Activated CD4-positive, alpha-beta T cell treated with anti-CD3 and anti-CD28 coated beads for 48 hours (primary cell): ENCODE results near the gene CYB5D1.
"Not testable (repeated sequence)": the region's sequence is repeated elsewhere in the genome, so short reads cannot be mapped to it uniquely, and the experiment has no call there.

Experiments
- DNase-seq: peaks from one replicate; pipeline ENCODE4 v3.0.0-alpha.2; 2020

CYB5D1 gene

DNA sequence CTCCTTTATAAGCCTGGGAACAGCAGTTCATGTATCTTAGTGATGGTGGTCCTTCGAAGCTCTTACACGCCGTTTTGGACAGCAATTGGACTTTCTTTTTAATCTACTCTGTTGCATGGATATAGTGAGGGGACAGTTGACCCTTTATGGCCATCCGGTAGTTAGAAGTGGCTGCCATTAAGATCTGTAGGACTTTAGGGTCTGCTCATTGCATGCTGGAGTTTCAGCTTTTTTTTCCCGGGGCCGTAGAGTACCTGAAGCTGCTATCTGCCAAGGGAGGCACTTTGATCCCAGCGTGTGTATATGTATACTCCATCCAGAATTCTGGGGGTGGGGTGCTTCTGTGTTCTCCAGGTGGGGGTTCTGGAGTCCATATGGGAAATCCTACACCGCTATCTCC lies 1.2 kb downstream of the CYB5D1 start:
- no peak for DNase-seq

DNA sequence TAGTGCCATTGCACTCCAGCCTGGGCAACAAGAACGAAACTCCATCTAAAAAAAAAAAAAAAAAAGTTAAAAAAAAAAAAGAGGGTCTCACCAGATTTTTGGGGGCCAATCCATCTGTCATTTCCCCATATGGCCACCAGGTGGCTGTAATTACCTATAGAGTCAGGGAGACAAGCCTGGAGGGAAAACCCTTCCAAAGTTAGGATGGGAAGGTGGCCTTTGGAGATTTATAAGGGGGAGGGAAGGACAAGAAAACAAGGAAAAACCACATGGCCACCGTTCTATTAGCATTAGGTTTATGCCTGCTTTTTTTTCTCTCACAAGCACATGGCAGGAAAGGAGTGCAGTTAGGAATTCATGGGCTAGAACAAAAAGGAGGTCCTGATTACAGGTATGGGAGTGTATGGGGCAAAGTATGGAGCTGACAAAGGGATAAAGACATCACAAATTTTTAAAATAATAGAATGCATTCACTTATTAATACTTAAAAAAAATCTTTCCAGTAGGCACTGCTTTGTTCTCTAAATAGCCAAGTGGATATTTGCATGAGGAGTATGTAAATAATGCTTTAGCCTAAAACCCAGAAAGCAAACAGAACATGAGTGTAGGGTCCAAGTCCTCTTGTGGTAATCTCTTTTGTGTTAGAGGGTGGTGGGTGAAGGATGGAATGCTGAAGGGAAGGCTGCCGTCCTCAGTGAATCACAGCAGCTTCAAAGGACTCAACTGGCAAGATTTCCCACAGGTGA lies 5.1 kb downstream of the CYB5D1 start:
- DNase-seq = no peak

- DNase-seq = not testable (repeated sequence)
Measured at GRCh38 chr17:7864384-7864783, 6.6 kb downstream of the CYB5D1 start.

DNA sequence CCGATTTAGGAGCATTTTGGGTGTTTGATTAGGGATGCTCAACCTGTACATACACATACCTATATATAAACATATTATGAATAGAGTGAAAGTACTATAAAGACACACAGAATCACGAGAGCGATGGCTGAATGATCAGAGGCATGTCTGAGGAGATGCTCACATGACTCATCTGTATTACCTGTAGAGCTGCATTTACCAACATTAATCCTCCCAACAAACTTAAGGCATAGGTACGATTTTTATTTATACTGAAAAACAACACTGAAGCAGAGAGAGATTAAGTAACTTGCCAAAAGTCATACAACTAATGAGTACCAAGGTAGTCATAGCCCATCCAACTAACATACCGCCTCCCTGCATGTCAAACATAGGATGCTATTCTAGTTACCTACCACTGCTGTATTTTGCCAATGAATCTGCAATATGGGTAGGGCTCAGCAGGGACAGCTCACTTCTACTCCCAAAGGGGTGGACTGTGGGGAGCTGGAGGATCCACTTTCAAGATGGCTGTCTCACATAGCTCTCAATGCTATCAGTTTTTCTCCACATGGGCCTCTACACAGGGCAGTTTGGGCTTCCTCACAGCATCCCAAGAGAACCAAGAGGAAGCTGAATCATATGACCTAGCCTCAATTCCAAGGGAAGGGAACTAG lies 7.3 kb downstream of the CYB5D1 start:
- no peak for DNase-seq

GRCh38 chr17:7867881-7868329 lies 10.1 kb downstream of the CYB5D1 start:
- no peak for DNase-seq

- DNase-seq = no peak
Measured at GRCh38 chr17:7873051-7873450, 15.2 kb downstream of the CYB5D1 start.

GRCh38 chr17:7875804-7876370 lies 18.1 kb downstream of the CYB5D1 start:
- DNase-seq = no peak

- DNase-seq = no peak
Measured at GRCh38 chr17:7878234-7878633, 20.4 kb downstream of the CYB5D1 start.

- DNase-seq = no peak
Measured at GRCh38 chr17:7880076-7880868, 22.5 kb downstream of the CYB5D1 start.

DNA sequence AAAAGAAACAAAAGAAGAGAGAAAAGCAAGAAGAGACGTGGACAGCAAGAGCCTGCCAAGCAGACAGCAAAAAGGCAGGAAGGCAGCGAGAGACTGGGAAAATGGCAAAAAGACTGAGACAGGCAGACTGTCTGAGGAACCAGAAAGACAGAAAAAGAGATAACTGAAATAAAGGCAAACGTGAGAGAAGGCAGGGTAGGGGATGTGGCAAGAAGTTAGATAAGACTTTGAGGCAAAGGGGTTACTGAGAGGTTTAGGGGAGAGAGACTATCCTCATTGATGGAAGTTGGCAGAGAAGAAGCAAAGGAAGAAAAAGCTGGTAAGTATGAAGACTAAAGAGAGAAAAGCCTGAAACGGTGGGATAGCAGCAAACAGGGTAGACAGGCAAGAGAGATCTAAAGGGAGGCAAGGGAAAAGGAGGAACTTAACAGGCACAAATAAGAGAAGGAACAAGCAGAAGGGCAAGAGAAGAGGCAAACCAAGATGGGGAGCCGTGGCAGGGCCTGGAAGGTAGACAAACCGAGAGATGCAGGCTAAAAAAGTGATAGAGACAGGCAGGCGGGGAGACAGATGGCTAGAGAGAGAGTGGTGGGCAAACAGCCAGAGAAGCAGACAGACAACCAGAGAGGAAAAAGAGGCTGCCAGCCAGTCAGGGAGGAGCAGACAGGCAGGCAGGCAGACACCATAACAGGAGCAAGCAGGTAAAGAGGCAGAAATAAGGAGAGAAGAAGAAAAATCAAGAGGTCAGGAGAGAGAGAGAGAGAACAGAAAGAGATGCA lies 23.7 kb downstream of the CYB5D1 start:
- no peak for DNase-seq

DNA sequence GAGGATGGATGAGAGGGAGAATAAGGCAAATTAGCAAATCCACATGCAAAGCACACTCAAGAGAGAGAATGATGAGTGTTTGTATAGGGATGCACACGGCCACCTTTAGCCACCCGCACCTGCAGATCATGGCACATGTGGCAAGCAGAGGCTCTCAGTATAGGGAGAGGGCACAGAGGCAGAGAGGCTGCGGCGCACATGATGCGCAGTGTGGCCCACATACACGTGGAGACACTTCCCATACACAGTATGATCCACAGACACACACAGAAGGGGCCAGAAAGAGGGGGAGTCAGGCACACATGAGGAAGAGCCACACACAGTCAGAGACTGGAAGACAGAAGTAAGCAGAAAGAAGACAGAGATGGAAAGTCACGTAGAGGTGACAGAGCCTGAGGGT lies 24.3 kb downstream of the CYB5D1 start:
- peak; percentile 32 for DNase-seq

DNA sequence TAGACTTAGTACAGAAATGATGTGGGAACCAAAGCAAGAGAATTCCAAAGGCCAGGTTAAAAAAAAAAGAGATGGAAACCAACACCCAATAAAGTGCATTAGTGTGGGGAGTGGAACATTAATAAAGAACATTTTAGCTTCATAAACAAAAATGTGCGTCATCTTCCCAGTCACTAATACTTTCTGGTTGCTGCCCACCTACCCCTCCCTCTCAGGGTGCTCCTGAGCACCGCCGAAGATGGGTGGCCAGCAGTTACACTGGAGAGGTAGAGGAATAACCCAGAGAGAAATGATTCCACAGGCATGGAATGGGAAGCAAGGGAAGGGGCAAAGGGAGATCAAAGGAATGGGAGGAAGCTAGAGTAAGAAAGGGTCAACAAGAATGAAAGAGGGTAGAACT lies 24.8 kb downstream of the CYB5D1 start:
- no peak for DNase-seq

DNA sequence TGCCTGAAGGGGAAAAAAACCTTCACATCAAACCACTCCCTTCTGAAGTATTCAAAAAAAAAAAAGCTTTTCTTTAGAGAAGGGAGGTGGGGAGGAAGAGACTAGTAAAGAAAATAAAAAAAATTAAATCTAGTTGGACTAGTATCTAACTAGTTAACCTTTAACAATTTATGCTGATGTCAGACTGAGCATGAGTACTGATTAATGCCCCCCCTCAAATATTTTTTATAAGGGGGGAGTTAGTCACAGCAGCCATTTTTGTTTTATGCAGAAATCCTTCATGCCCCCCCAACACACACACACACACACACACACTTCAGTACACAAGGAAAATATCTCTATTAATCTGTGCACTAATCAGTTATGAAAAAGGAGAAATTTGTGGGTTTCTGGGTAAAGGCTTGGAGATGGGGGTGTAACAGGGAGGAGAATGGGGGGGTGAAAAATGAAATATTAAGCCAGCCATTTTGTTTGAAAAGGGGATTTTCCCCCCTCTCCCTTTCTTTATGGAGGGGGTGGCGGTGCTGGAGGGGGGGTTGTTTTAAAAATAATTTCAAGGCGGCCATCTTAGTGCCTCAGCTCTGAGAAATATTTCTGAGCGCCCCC lies 26.1 kb downstream of the CYB5D1 start:
- DNase-seq = peak; percentile 43

DNA sequence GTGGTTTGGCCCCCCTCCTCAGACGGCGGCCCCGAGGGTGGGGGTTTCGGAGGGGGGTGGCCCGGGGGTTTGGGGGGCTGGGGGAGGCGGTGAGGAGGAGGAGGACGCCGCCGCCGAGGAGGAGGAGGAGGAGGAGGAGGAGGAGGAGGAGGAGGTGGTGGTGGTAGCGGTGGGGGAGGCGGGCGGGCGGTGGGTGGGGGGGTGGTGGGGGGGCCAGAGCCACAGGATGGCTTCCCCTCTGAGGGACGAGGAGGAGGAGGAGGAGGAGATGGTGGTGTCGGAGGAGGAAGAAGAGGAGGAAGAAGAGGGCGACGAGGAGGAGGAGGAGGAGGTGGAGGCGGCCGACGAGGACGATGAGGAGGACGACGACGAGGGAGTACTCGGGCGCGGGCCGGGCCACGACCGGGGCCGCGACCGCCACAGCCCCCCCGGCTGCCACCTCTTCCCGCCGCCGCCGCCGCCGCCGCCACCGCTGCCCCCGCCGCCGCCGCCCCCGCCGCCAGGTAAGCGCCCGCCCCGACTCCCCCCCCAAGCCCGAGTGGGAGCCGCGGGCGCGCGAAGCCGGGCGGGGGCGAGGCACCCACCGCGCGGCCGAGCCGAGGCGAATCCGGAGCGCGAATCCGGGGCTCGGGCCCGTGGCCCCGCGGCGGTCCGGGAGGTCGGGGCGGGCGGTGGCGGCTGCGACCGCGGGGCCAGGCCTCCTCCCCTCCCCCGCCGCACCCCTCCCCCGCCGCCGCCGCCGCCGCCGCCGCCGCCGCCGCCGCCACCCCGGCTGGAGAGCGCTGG lies 27.0 kb downstream of the CYB5D1 start:
- DNase-seq = peak; percentile 31

- peak; percentile 58 for DNase-seq
Measured at GRCh38 chr17:7885367-7886226, 27.8 kb downstream of the CYB5D1 start.

DNA sequence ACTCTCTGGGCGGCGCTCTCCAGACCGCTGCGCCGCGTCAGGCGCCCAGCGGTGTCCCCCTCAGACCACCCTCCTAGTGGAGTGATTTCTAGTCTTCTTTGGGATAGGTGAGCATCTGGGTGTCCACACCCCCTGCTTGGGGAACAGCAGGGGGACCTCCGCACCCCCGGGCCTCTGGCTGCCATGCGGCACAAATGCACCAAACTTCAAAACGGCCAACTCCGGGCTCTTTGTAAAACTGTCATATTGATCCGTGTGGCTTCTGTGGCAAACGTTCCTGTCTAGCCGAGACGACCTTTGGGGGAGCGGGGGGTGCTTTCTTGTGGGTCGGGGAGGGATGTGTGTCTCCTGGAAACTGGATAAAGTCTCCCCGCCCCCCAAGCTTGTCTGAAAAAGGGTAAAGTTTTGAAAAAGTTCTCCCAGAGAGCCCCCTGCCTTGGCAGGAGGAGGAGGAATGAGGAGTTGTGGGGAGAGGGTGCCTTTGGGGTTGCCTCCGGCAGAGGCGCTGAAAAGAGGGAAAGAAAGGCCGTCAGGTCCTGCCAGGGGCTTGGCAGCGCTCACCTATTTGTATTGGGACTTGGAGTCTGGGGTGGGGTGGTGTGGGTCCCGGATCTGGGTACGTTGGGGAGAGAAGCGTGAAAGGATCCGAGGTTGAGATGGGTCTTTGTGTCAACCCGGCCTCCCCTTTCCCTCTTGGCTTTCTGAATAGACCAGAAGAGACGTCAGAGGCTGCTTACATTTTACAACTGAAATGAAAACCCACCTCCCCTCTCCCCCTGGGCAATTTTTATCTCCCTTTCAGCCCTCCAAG lies 28.6 kb downstream of the CYB5D1 start:
- DNase-seq = peak; percentile 67

GRCh38 chr17:7887038-7887481 lies 29.3 kb downstream of the CYB5D1 start:
- no peak for DNase-seq

- peak; percentile 92 for DNase-seq
Measured at GRCh38 chr17:7887482-7888183, 29.8 kb downstream of the CYB5D1 start.
